GM12892 (cell line): Measurements from ENCODE around the gene AKIP1.

Experiments used
- POLR2A ChIP-seq: IDR thresholded peaks from 2 replicates; pipeline ENCODE4 v1.6.1; 2011; ENCODE audit warnings: low read depth, low read length, control low read depth
- POLR2AphosphoS5 ChIP-seq: IDR thresholded peaks from 2 replicates; pipeline ENCODE4 v1.6.1; 2011; ENCODE audit warnings: low read depth, low read length, control low read depth
- TAF1 ChIP-seq: IDR thresholded peaks from 2 replicates; pipeline ENCODE4 v1.6.1; 2011; ENCODE audit warnings: low read depth, mild to moderate bottlenecking, control low read depth, low read length, borderline replicate concordance

DNA sequence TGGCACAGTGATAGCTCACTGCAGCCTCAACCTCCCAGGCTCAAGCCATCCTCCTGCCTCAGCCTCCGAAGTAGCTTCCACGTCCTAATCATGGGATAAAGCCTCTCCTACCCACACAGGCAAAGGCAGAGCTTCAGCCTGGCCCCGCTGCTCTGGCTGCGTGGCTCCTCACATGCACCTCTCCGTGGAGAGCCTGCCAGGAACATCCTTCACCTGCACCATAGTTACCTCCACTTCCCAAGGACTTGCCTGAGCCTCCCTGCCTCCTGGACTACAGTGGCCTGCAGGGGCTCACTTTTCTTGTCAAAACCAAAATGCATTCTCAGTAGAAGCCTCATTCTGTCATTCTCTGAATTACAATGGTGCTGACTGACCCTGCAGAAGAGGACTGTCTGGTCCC is 15.2 kb downstream of the AKIP1 start:
- TF ChIP-seq POLR2A (no peak), TAF1 (no peak), POLR2AphosphoS5 (no peak)
